ENCODE results near the gene CSF2RB.

DNA sequence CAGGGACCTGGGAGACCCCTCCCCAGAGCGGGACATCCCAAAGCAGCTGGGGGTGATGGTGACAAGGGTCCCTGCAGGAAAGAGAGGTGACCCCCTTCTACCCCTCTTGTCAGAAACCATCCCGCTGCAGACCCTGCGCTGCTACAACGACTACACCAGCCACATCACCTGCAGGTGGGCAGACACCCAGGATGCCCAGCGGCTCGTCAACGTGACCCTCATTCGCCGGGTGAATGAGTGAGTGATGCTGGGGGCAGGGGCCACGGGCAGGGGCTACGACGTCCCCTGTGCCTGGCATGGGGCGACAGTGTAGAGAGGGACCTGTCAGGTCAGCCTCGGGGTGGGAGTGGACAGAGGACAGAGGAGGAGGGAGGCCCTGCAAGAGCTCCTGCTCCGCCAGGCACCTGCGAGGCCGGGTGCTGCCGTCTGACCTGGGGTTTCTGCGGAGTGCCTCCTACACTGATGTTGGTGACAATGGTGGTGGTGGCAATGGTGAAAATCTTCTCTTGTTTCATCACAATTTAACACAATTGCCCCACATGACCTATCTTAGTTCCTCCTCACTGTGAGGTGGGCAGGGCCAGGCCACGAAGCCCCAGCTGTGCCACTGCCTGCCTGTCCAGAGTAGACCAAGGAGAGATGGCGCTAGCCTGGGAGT, 9.8 kb downstream of the CSF2RB start:
- TF ChIP-seq CTCF (IDR thresholded peaks at IDR 0.05) (no peak), POLR2A (IDR thresholded peaks at IDR 0.05) (no peak), EP300 (IDR thresholded peaks at IDR 0.05; ENCODE audit: low read depth) (no peak)
